ENCODE data around the gene USP17L24. TPM values are rescaled to one million over a fixed set of nuclear protein-coding genes. Genes with fewer than 3 reads are reported as not detected.

The USP17L24 gene
- total RNA-seq = not detected in 2 replicates

GRCh38 chr4:9324865-9325264, at the start of gene USP17L24:
TSS of gene USP17L24 (plus strand) at chr4:9325165. CDS start at chr4:9325165, 0 bp downstream.

GRCh38 chr4:9329611-9330010, 4.6 kb downstream of the USP17L24 start, which contains the start of gene USP17L25:
TSS of gene USP17L25 (plus strand) at chr4:9329911. CDS start at chr4:9329911, 0 bp downstream.

GRCh38 chr4:9334358-9334757, 9.4 kb downstream of the USP17L24 start, which contains the start of gene USP17L26:
TSS of gene USP17L26 (plus strand) at chr4:9334658. CDS start at chr4:9334658, 0 bp downstream.

GRCh38 chr4:9339103-9339502, 14.1 kb downstream of the USP17L24 start, which contains the start of gene USP17L5:
TSS of gene USP17L5 (plus strand) at chr4:9339403. CDS start at chr4:9339403, 0 bp downstream.

GRCh38 chr4:9343848-9344247, 18.9 kb downstream of the USP17L24 start, which contains the start of gene USP17L27:
TSS of gene USP17L27 (plus strand) at chr4:9344148. CDS start at chr4:9344148, 0 bp downstream.

GRCh38 chr4:9348593-9348992, 23.6 kb downstream of the USP17L24 start, which contains the start of gene USP17L28:
TSS of gene USP17L28 (plus strand) at chr4:9348893. CDS start at chr4:9348893, 0 bp downstream.

GRCh38 chr4:9353338-9353737, 28.4 kb downstream of the USP17L24 start, which contains the start of gene USP17L29:
TSS of gene USP17L29 (plus strand) at chr4:9353638. CDS start at chr4:9353638, 0 bp downstream.

GRCh38 chr4:9362829-9363228, 37.9 kb downstream of the USP17L24 start, which contains the start of gene USP17L30:
TSS of gene USP17L30 (plus strand) at chr4:9363129. CDS start at chr4:9363129, 0 bp downstream.

Other genes with a start within 250 kb of the USP17L24 start
- gene FAM90A26, start 154.8 kb upstream of the USP17L24 start, total RNA-seq = not detected in 2 replicates
- gene USP17L10, start 114.5 kb upstream of the USP17L24 start, total RNA-seq = not detected in 2 replicates
- gene USP17L11, start 109.8 kb upstream of the USP17L24 start, total RNA-seq = not detected in 2 replicates
- gene USP17L12, start 105.0 kb upstream of the USP17L24 start, total RNA-seq = not detected in 2 replicates
- gene USP17L13, start 100.3 kb upstream of the USP17L24 start, total RNA-seq = not detected in 2 replicates
- not detected in 2 replicates for gene USP17L15, start 90.8 kb upstream of the USP17L24 start, total RNA-seq
- gene USP17L17, start 81.3 kb upstream of the USP17L24 start, total RNA-seq = not detected in 2 replicates
- not detected in 2 replicates for gene USP17L18, start 76.5 kb upstream of the USP17L24 start, total RNA-seq
- not detected in 2 replicates for gene USP17L19, start 71.8 kb upstream of the USP17L24 start, total RNA-seq
- not detected in 2 replicates for gene USP17L20, start 67.0 kb upstream of the USP17L24 start, total RNA-seq
- not detected in 2 replicates for gene USP17L21, start 62.3 kb upstream of the USP17L24 start, total RNA-seq
- gene USP17L22, start 57.5 kb upstream of the USP17L24 start, total RNA-seq = not detected in 2 replicates
- gene USP17L25, start 4.7 kb downstream of the USP17L24 start, total RNA-seq = not detected in 2 replicates
- not detected in 2 replicates for gene USP17L26, start 9.5 kb downstream of the USP17L24 start, total RNA-seq
- gene USP17L5, start 14.2 kb downstream of the USP17L24 start, total RNA-seq = not detected in 2 replicates
- not detected in 2 replicates for gene USP17L27, start 19.0 kb downstream of the USP17L24 start, total RNA-seq
- gene USP17L28, start 23.7 kb downstream of the USP17L24 start, total RNA-seq = not detected in 2 replicates
- gene USP17L29, start 28.5 kb downstream of the USP17L24 start, total RNA-seq = not detected in 2 replicates
- not detected in 2 replicates for gene USP17L30, start 38.0 kb downstream of the USP17L24 start, total RNA-seq
- not detected in 2 replicates for gene DEFB131A, start 119.2 kb downstream of the USP17L24 start, total RNA-seq